DOHH2 (cell line): ENCODE measurements around the gene RAC3.

Source experiments
- EZH2phosphoT487 ChIP-seq: fragments of 200-600 bp; sonication (generic); IDR thresholded peaks from 2 replicates; pipeline ENCODE4 v1.6.1; 2017; ENCODE audit warnings: borderline replicate concordance, mild to moderate bottlenecking, antibody characterized with exemption, low read length, moderate library complexity, mixed read lengths
- TF ChIP-seq, protein P1 (sequence below): fragments of 200-600 bp; sonication (generic); IDR thresholded peaks from one replicate; pipeline ENCODE4 v1.5.1; 2014; ENCODE audit warnings: antibody characterized with exemption, mild to moderate bottlenecking, low read depth, low read length; ENCODE audit not compliant: poor library complexity, severe bottlenecking

DNA sequence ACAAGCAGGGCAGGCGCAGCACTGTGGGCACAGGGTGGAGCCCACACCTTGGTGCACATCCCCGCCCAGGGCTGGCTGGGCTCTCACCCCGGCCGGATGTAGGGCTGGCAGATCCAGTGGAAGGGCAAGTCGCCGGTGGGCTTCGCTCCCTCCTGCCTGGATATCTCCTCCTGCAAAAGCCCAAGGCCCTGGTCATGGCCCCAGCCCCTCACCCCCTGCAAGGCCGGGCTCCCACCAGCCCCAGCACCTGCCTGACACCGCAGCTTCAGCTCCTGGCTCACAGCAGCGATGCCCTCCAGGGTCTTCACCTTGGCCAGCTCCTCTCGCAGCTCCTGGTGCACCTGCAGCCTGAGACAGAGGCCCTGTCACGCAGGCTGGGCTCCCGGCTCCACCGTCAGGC is 29.1 kb downstream of the RAC3 start:
- TF ChIP-seq, protein P1, sequence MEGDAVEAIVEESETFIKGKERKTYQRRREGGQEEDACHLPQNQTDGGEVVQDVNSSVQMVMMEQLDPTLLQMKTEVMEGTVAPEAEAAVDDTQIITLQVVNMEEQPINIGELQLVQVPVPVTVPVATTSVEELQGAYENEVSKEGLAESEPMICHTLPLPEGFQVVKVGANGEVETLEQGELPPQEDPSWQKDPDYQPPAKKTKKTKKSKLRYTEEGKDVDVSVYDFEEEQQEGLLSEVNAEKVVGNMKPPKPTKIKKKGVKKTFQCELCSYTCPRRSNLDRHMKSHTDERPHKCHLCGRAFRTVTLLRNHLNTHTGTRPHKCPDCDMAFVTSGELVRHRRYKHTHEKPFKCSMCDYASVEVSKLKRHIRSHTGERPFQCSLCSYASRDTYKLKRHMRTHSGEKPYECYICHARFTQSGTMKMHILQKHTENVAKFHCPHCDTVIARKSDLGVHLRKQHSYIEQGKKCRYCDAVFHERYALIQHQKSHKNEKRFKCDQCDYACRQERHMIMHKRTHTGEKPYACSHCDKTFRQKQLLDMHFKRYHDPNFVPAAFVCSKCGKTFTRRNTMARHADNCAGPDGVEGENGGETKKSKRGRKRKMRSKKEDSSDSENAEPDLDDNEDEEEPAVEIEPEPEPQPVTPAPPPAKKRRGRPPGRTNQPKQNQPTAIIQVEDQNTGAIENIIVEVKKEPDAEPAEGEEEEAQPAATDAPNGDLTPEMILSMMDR = no peak
- TF ChIP-seq EZH2phosphoT487 = no peak
